Measurements from ENCODE around the gene ZFP30. TPM values are rescaled to one million over a fixed set of nuclear protein-coding genes. Genes with fewer than 3 reads are reported as not detected.
A peak's percentile ranks its signal among the peaks of the same experiment; 100 is the strongest.

ZFP30 gene
- total and polyA plus RNA-seq, 2 of the 13 experiments (the other 11 are each of a cell fraction or from before 2014, with no cell fraction given), result 3.4 to 19.2 TPM

- TF ChIP-seq STAT6 (CRISPR knock-in tag; IDR thresholded peaks at IDR 0.05; ENCODE audit: borderline replicate concordance) (peak; percentile 60; the same call in 1 of the 2 replicates), ATAD3A (CRISPR knock-in tag; IDR thresholded peaks at IDR 0.05) (no peak), ZFP37 (CRISPR knock-in tag; IDR thresholded peaks at IDR 0.05; ENCODE audit: borderline replicate concordance) (no peak), POLR2AphosphoS2 (IDR thresholded peaks at IDR 0.05; ENCODE audit: low read depth, low read length) (no peak), MYNN (CRISPR knock-in tag; IDR thresholded peaks at IDR 0.05; ENCODE audit: low read depth) (no peak), ZFAT (CRISPR knock-in tag; conservative IDR thresholded peaks at IDR 0.05) (no peak), ZMAT5 (CRISPR knock-in tag; IDR thresholded peaks at IDR 0.05; ENCODE audit: borderline replicate concordance, low read depth) (no peak), ZNF576 (CRISPR knock-in tag; IDR thresholded peaks at IDR 0.05) (no peak), ZNF12 (CRISPR knock-in tag; IDR thresholded peaks at IDR 0.05) (no peak), KDM5A (IDR thresholded peaks at IDR 0.05; ENCODE audit: borderline replicate concordance, low read length) (no peak; the same call in 1 of the 2 replicates), SNAPC4 (CRISPR knock-in tag; IDR thresholded peaks at IDR 0.05) (0 out of 2 replicates have a peak, but pooled peaks have one; percentile 56), ZNF749 (CRISPR knock-in tag; IDR thresholded peaks at IDR 0.05; ENCODE audit: borderline replicate concordance) (no peak), ZZZ3 (CRISPR knock-in tag; IDR thresholded peaks at IDR 0.05; ENCODE audit: borderline replicate concordance) (peak; percentile 59; the same call in 1 of the 2 replicates), KDM1A (CRISPR knock-in tag; IDR thresholded peaks at IDR 0.05) (no peak), SMAD3 (CRISPR knock-in tag; IDR thresholded peaks at IDR 0.05) (peak; percentile 65; the same call in 1 of the 2 replicates), ZNF513 (CRISPR knock-in tag; conservative IDR thresholded peaks at IDR 0.05) (no peak), SPEN (CRISPR knock-in tag; IDR thresholded peaks at IDR 0.05; ENCODE audit: low read depth) (peak; percentile 67; the same call in 1 of the 2 replicates), POGZ (CRISPR knock-in tag; IDR thresholded peaks at IDR 0.05) (peak; percentile 76)
These were observed 60.8 kb downstream of the ZFP30 start, which contains the start of the genes ZNF540 and ZNF571 (continued) for GRCh38 chr19:37594304-37594981.
